NCI-H2107 treated with DMSO at 0.1 percent for 48 hours (cell line): ENCODE results near the gene NME3.
A peak's percentile ranks its signal among the peaks of the same experiment; 100 is the strongest.

Experiments used
- DNase-seq: peaks from one replicate; lab custom pipeline; 2025; ENCODE audit not compliant: unreplicated experiment; lab: John Stamatoyannopoulos, UW

The NME3 gene

DNA sequence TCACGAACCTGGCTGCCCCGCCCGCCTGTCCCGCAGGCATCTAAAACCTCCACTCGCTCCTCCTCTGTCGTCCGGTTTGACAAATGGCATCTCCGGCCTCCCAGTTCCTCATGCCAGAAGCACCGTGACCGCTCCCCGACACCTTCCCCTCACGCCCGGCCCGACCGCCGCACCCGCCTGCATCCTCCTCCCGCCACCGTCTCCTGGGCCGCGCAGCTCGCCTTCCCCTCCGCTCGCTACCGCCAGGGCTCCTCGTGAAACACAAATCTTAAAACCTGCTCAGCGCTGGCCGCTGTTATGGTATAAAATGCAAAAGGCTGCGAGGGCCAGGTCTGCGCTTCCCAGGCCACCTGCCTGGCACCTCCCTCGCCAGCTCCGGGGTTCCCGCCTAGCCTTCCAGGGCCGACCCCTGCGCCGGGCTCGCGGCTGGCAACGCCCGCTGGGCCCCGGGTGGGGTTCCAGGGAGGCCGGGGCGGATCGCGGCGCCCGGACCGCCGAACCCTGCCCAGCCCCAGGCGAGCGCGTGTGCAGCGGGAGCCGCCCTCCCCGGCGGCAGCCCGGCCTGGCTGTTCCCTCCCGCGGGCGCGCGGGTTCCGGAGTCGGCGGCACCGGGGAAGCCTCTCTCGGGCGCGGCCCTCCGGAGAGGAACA is 10.5 kb upstream of the NME3 start:
- DNase-seq = no peak

DNA sequence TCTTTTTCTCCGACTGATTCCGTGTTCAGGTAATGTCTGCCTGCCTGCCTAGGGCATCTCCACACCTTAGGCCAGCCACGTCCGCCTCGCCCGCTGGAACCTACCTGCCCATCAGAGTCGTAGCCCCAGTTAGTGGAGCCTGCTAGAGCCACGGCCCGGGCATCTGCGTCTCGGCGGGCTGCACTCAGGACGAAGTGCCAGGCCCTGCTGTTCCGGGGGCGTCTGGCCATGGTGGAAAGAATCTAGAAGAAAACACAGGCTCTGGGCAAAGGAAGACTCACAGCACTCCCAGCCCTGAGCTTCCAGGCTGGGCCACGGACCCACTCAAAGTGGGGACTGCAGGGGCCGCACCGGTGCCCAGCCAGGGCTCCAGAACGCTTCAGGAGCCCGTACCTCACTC is 9.9 kb upstream of the NME3 start:
- DNase-seq = no peak

DNA sequence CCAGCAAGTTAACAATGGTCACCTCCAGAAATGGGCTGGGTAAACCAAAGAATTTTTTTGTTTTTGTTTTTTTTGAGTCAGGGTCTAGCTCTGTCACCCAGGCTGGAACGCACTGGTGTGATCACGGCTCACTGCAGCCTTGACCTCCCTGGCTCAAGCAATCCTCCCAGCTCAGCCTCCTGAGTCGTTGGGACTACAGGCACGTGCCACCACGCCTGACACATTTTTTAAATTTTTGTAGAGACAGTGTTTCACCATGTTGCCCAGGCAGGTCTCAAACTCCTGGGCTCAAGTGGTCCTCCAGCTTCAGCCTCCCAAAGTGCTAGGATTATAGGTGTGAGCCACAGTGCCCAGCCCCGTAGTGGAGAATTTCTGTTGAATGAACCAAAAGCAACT is 9.3 kb upstream of the NME3 start:
- DNase-seq = no peak

DNA sequence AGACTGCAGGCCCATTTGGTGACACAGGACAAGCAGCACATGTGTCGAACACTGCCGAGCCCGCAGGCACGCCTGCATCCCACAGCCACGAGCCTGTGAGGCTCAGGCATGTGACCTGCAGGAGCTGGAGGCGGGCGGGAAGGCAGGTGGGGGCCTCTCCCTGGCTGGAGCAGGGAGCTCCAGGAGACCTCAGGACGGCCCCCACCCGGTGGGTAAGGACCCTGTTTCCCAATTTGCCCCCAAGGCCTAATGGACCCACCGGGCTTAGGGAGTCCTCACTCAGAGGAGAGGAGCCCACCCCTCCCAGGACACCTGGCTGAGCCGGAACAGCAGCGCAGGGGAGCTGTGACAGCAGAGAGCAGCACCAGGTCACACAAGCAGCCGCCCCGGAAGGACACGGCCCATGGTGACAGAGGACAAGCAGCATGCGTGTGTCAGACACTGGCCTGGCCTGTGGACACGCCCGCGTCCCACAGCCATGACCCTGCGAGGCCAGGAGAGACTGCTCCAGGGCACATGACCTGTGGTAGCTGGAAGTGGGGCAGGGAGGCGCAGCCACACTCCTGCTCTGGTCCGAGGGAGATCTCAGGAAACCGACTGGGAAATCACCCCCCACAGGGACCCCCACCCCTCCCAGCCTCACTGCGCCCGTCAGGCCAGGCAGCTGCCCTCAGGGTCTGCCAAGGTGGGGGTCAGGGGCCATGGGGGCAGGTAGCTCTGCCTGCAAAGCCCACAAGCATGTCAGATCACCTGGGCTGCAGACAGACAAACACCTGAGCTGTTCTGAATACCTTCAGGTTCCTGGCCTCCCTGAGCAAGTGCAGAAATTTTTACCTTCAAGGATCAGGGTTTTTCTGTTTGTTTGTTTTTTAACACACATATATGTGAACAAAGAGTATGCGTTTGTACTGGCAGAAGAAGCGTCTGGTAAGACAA is 8.7 kb upstream of the NME3 start:
- no peak for DNase-seq

DNA sequence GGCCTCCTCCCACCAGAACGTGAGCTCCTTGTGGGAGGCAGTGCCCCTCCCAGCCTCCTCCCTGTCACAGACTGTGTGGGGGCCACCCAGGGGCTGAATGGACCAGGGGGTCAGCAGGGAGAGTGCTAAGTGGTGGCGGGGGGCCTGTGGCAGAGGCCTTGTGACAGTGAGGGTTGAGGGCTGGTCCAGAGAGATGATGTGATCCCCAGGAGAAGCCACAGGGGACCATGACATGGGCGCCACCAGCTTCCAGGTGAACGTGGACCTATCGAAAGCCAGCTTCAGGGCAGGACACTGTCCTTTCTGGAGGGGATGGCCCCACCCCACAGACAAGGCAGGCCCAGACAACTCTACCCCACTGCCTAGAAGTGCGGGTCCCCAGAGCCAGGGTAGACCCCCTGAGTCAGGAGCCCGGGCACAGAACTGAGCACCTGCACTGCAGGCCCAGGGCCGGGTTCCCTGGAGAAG is 7.9 kb upstream of the NME3 start:
- no peak for DNase-seq

DNA sequence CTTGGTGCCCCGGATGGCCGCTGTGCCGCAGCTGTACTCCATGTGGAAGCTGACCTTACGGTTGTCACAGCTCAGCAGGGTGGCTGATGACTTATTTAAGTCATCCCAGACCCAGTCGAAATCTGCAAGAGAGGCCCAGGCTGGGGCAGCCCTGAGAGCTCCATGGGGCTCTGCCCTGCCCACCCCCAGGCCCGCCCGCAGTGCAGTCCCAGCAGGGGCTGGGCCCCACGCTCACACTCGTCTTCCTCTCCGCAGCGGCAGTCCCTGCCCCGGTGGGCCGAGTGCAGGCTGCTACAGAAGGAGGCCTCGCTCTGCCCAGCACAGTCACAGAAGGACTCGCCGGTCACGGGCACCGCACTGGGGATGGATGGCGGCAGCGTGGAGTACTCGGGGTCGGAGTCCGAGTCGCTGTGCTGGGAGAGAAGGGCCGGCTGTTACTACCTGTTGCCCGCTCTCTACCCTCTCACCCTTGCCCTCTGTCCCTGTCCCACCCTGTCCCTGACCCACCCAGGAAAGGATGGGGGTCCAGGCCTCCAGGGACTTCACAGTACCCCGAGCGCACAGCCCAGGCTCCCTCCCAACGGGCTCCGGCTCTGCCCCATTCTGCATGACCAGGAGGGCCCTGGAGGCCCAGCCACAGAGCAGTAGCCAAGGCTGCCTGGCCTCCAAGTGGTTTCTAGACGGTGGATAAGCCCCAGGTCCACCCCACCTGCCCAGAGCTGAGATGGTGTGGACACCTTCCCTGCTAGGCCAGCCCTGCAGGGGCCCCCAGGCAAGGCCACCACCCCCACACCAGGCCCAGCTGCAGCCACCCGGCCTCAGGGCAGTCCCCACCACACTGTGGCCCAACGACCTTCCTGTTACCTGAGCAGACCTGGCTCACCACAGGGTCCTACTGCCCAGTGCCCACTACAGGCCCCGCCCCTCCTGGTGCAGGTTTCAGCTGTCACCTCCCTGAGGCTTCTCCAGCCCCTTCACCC is 7.1 kb upstream of the NME3 start:
- no peak for DNase-seq

DNA sequence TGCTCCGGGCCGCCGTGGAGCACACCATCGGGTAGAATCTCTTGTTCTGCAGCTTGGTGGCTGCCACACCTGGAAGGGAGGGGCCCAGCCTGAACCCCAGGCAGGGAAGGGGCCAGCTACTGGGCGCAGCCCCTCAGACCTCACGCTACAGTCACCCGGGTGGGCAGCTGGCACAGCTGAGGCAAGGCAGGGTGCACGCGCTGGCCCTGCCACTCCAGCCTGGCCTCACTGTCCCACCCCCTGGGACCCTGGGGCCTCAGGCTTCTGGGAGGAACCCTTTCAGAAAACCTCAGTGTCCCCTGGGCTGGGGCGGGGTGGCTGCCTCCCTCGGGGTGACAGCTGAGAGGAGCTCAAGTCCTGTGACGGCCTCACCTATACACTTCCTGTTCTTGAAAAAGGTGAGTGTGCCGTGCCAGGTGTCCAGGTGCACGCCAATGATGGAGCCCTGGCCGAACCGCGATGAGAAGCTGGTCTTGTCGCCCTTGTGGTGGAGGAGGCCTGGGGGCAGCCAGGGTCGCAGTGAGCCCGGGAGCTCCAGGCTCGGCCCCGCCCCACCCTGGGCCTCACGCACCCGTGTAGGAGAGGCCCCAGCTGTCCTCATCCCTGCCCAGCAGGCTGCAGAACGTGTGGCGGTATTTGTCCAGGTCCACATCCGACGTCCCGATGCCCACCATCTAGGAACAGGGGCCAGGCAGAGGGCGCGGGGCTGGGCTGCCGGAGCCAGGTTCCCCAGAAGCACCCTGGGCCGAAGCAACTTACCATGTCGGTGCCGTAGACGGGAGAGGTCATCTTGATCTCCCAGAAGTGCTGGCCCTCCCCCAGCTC is 6.2 kb upstream of the NME3 start:
- no peak for DNase-seq

DNA sequence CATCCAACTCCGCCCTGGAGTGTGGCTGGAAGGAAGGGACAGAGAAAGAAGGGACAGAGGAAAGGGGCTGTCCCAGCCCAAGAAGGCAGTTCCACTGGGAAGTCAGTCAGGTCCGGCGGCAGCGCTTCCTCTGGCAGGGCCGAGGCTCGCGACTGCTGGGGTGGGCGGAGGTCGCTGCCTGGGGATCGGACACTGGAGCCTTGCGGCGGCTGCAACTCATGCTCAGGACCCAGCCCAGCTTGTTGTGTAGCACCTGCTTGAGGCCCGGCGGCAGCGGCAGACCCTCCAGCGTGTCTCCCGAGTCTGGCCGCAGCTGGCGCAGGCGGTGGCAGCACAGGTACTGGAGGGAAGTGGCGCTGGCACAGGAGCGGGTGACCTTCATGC is 5.6 kb upstream of the NME3 start:
- no peak for DNase-seq

DNA sequence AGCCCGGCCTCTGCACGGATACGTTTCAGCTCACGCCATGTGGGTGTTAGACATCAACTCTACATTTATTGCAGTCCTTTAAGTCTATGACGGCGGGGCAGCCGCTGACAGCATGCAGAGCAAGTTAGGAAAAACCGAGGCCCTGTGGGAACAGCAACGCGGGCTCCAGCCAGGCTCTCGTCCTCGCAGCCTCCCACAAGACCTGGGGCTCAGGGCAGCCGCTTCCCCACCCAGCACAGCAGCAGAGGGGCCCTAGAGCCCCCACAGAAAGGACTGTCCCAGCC is 5.3 kb upstream of the NME3 start:
- DNase-seq = no peak

DNA sequence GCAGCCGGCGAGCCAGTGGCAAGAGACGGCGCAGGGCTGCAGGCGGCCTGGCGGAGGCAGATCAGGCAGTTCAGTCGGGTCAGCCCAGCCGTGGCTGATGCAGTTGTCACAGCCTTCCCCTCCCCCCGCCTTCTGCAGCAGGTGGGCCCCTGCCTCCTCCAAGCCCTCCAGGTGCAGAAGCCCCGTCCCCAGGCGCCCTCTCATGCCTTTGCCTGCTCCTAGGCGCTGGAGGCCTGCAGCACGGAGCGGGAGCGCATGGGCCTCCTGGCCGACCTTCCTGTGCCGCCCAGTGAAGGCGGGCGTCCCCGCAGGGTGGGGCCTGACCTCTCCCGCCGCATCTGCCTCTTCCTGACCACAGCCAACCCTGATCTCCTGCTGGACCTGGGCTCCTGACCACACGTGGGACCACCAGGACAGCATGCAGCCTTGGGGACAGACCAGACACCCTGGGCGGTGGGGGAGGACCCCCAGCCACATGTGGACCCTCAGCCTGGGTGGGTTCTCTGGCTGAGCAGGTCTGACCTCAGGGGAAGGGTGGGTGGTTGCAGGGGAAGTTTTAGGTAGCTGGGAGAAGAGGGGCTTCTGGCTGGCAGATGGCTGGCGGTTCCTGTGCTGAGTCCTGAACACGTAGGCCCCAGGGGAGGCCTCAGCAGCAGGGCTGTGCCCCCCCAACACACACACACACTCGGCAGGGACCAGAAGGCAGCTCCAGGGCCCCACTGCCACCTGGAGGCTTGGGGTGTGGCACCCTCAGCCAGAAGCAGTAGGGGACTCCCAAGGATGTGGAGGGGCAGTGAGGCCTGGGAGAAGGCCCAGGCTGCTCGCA is 4.7 kb upstream of the NME3 start:
- DNase-seq = no peak

DNA sequence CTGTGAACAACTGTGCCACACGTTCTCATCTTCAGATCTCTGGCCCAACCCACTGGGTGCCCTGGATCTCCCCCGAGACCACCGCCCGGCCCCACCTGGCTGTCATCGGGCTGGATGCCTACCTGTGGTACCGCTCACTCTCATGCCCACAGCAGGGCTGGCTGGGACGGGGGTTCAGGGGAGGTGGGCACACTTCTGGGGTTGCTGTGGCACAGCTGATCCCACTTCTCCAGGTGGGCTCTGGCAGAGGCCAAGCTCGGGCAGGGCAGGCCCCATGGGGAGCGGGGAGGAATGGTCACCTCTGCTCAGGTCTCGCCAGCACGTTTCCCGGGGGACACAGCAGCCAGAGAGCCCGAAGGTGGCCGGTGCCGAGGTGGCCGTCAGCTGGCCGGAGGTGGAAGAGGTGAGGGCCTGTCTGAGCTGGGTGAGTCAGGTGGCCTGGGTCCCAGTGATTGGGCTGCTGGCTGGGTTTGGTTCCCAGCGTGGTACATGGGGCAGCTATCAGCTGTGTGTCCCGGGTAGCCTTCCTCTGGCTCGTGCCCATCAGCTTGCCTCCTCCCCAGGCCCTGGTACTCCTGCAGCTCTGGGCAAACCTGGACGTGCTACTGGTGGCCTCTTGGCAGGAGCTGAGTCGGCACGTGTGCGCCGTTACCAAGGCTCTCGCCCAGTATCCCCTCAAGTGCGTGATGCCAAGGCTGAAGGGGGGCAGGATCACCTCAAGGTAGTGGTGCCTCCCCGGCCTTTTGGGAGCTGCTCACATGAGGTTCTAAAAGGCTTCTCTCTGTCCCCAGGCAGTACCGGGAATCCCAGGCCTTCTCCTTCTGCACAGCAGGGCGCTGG is 3.9 kb upstream of the NME3 start:
- no peak for DNase-seq

DNA sequence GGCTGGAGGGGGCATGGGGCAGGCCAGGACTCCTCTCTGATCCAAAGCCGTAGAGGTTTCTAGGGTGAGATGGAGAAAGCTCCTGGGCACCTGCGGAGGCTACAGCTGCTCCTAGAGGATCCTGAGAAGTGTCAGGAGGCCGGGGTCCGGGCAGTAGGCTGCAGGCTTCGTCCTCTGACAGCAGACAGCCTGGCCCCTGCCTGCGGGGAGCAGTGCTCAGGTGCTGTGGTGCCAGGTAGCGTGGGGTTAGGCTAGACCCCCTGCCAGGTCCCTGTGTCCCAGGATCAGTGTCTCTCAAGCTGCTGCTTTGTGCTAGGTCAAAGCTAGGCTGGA is 3.1 kb upstream of the NME3 start:
- DNase-seq = no peak

DNA sequence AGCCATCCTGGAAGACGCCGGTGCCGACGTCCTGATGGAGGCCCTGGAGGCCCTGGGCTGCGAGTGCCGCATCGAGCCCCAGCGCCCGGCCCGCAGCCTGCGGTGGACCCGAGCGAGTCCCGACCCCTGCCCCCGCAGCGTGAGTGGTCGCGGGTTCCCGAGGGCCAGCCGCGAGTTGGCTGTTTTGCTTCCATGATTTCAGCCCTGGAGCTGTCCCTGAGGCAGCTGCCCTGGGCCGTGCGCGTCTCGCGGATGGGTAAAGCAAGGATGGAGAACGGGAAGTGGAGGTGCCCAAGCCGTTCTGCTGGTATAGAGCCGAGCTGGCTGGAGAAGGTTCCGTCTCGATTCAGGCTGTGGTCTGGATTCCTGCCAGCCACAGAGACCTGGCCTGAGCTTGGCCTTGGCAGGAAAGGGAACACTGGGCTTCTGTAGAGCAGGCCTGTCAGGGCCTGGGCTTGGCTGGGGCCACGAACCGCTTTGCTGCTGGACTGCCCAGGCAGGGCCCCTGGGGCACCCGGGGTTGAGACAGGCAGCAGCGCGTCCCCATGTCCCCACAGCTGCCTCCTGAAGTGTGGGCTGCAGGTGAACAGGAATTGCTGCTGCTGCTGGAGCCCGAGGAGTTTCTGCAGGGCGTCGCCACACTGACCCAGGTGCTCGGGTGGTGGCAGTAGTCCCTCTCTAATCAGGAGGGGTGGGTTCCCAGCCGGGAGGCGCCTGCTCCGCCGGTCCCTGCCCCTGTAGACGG is 2.5 kb upstream of the NME3 start:
- DNase-seq = no peak

DNA sequence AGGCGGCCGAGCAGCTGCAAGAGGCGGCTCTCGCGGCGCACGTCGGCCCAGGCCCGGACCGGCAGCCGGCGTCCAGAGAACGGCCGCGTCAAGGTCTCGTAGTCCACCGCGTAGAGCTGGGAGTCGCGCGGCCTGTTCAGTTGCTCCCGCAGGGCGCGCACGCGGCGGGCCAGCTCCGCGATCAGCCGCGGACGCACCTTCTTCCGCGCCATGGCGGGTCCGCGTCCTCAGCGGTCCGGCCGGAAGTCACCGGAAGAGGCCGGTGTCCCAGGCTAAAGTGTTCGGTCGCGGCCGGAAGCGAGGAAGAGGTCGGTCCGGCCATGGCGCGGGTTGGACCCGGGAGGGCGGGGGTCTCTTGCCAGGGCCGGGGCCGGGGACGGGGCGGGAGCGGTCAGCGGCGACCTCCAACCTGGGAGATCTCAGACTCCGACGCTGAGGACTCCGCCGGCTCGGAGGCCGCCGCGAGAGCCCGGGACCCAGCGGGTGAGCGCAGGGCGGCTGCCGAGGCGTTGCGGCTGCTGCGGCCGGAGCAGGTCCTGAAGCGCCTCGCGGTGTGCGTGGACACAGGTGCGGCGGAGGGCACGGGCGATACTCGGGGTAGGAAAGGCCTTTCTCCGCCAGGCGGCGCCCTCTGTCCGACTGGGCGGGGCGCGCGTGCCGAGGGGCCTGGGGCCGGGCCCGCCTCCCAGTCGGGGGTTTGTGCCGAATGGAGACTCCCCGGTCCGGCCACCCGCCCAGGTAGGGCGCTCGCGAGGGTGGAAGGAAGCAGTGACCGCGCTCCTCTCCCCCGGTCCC is 1.8 kb upstream of the NME3 start, which contains the start of gene MRPS34:
TSS of gene MRPS34 (minus strand) at position 227 of the 795 bp plus-strand sequence. CDS start at position 212, 15 bp downstream.
- peak; percentile 40 for DNase-seq

DNA sequence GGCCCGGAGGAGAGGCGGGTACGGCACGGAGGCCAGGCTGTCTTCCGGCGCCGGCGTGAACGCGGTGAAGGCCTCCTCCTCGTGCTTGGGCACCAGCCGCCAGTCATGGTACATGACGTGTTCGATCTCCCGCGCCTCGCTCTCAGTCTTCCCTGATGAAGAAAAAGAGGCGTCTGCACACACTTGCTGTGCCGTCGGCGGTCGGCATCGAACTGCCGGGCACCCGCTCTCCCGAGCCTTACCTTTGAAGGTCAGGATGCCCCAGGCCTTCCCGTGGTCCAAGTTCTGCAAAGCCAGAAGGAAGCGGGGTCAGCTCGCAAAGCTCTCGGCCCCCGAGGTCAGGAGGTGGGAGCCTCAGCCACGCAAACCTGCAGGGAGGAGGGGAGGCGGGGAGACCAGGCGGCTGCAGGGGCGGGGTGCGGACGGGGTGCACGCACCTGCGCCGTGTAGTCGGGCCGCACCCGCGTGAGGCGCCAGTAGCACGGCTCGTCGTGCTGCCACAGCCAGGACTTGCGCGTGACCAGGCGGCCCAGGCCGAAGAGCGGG is 1.1 kb upstream of the NME3 start, which contains the start of gene EME2:
TSS of gene EME2 (plus strand) at position 449 of the 546 bp plus-strand sequence. CDS start 418 bp downstream, outside the sequence.
- no peak for DNase-seq

DNA sequence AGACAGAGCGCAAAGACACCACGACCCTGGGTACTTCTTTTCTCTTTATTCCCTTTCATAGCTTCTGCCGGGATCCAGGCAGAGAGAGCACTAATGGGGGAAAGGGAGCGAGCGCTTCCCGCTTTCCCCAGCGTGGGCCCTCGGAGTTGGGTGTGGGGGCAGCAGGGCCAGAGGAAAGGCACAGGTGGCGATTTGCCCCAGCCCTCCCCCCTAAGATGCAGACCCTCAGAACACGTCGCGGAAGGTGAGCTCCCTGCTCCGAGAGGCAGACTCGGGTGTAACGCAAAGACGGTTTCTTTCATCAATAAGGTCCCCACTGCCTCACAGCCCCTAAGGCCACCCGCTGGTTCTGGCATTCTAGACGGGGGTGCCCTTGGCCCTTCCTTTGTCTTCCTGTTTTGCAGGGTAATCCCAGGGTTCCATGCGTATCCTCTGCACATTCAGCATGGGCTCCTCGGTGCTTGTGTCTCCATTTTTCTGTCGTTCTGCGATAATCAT is 570 bp upstream of the NME3 start:
- no peak for DNase-seq
